ENCODE data around the gene PRRG2. TPM values are rescaled to one million over a fixed set of nuclear protein-coding genes. Genes with fewer than 3 reads are reported as not detected.
A peak's percentile ranks its signal among the peaks of the same experiment; 100 is the strongest.
"Not testable (repeated sequence)": the region's sequence is repeated elsewhere in the genome, so short reads cannot be mapped to it uniquely, and the experiment has no call there.

PRRG2 gene
- polyA plus RNA-seq, 1 donor from 2014 or later: 0.26 TPM

DNA sequence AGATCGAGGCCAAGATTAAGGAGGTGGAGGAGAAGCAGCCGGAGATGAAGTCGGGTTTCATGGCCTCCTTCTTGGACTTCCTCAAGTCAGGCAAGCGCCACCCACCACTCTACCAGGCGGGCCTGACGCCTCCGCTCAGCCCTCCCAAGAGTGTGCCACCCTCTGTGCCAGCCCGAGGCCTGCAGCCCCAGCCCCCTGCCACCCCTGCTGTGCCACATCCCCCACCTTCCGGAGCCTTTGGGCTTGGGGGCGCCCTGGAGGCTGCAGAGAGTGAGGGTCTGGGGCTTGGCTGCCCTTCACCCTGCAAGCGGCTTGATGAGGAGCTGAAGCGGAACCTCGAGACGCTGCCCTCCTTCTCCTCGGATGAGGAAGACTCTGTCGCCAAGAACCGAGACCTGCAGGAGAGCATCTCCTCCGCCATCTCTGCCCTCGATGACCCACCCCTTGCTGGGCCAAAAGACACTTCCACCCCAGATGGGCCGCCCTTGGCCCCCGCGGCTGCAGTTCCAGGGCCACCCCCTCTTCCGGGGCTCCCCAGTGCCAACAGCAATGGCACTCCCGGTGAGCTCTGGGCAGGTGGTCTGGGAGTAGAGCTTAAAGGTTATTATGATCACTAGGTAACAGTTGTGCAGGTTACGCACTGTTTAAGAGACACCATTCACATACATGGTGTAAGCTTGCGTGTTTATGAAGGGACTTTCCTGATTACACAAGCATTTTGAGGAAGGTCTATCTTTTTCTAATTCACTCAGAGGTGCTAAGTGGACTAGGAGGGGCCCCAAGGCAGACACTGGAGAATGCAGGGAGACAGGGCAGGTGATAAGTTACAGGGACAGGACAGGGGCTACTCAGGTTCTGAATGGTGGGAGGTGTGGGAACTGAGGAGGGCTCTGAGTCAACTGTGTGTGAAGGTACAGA, 18.5 kb downstream of the PRRG2 start:
- peaks cover 2% of the 10 kb centered on the region for H3K36me3 Mint-ChIP-seq
- peak overlapping the region in 1 of 4 donors; percentile 21 for H3K4me3 Mint-ChIP-seq
- H3K27ac Mint-ChIP-seq: no peak overlapping the region
- H3K27me3 Mint-ChIP-seq: no peaks in the 10 kb centered on the region
- H3K4me1 Mint-ChIP-seq: peaks cover 0 to 3% (median 0%) of the 10 kb centered on the region in 3 donors
- H3K9me3 Mint-ChIP-seq: no peaks in the 10 kb centered on the region

DNA sequence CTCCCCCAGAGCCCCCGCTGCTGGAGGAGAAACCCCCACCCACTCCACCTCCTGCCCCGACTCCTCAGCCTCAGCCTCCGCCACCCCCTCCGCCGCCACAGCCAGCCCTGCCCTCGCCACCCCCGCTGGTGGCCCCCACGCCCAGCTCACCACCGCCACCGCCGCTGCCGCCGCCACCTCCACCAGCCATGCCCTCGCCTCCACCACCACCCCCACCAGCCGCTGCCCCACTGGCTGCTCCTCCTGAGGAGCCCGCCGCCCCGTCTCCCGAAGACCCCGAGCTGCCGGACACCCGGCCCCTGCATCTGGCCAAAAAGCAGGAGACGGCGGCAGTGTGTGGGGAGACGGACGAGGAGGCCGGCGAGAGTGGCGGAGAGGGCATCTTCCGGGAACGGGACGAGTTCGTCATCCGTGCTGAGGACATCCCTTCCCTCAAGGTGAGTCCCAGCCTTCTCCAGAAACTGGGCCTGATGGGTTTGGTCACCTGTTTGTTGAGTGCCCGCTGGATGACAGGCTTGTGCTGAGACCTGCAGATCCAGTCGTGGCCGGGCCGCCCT, 20.4 kb downstream of the PRRG2 start:
- no peak overlapping the region for H3K4me3 Mint-ChIP-seq
- peaks cover 0 to 3% (median 0%) of the 10 kb centered on the region in 3 donors for H3K4me1 Mint-ChIP-seq
- no peaks in the 10 kb centered on the region for H3K9me3 Mint-ChIP-seq
- H3K27me3 Mint-ChIP-seq: no peaks in the 10 kb centered on the region
- peak overlapping the region in 1 of 3 donors; percentile 75 for H3K27ac Mint-ChIP-seq
- H3K36me3 Mint-ChIP-seq: peaks cover 2% of the 10 kb centered on the region

DNA sequence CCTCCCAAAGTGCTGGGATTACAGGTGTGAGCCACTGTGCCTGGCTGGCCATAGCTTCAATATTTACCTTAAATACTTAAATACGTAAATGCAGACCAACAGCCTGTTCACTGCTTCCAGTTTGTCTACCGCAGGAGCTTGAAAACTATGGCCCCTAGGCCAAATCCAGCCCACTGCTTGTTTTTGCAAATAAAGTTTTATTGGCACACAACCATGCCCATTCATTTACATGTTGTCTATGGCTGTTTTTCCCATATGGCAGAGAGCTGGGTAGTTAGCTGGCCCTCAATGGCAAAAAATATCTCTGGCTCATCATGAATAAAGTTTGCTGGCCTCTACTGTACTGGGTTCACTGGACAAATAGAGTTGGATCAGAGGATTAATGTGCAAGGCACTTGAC, 21.7 kb downstream of the PRRG2 start:
- no peak overlapping the region for H3K4me3 Mint-ChIP-seq
- H3K9me3 Mint-ChIP-seq: no peaks in the 10 kb centered on the region
- H3K4me1 Mint-ChIP-seq: peaks cover 0 to 3% (median 0%) of the 10 kb centered on the region in 3 donors
- no peaks in the 10 kb centered on the region for H3K27me3 Mint-ChIP-seq
- H3K36me3 Mint-ChIP-seq: peaks cover 2% of the 10 kb centered on the region
- H3K27ac Mint-ChIP-seq: no peak overlapping the region

DNA sequence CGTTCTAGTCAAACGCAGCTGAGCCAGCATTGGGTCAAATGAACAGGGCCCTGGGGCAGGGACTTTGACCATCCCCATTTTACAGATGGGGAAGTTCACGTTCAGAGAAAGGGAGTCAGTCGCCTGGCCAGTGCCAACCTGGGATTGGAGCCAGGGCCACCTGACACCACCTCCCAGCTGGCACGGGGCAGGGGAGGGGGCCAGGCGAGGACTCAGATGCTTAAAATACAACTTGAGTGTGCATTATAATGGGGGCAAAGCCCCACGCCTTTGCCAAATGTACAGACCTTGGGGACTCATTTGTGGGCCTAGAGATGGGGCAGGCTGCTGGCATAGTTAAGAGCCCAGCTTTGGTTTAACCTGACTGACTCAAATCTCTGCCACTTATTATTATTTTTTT, 24.5 kb downstream of the PRRG2 start:
- H3K9me3 Mint-ChIP-seq: no peaks in the 10 kb centered on the region
- no peaks in the 10 kb centered on the region for H3K27me3 Mint-ChIP-seq
- H3K27ac Mint-ChIP-seq: no peak overlapping the region
- H3K36me3 Mint-ChIP-seq: peaks cover 2% of the 10 kb centered on the region
- H3K4me1 Mint-ChIP-seq: peaks cover 0 to 3% (median 0%) of the 10 kb centered on the region in 3 donors
- no peak overlapping the region for H3K4me3 Mint-ChIP-seq

DNA sequence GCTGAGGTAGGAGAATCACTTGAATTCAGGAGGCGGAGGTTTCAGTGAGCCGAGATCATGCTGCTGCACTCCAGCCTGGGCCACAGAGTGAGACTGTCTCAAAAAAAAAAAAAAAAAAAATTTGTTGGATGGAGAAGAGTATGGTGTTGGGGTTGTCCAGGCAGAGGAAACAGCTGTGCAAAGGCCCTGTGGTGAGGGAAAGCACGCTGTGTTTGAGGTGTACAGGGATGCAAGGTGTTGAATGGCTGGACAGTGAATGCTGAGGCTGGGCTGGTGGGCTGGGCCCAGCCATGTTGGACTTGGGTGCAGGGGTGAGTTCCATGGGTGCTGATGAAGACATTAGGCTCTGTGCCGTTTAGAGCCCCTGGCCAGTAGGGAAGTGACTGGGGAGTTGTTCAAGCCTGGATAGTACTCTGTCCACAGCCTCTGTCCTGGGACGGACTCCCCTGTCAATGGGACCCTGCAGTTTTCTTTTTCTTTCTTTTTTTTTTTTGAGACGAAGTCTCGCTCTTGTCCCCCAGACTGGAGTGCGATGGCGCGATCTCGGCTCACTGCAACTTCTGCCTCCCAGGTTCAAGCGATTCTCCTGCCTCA, 28.5 kb downstream of the PRRG2 start:
- no peaks in the 10 kb centered on the region for H3K9me3 Mint-ChIP-seq
- peaks cover 0 to 16% (median 11%) of the 10 kb centered on the region in 3 donors for H3K4me1 Mint-ChIP-seq
- no peak overlapping the region for H3K27ac Mint-ChIP-seq
- no peaks in the 10 kb centered on the region for H3K36me3 Mint-ChIP-seq
- no peaks in the 10 kb centered on the region for H3K27me3 Mint-ChIP-seq
- H3K4me3 Mint-ChIP-seq: no peak overlapping the region

DNA sequence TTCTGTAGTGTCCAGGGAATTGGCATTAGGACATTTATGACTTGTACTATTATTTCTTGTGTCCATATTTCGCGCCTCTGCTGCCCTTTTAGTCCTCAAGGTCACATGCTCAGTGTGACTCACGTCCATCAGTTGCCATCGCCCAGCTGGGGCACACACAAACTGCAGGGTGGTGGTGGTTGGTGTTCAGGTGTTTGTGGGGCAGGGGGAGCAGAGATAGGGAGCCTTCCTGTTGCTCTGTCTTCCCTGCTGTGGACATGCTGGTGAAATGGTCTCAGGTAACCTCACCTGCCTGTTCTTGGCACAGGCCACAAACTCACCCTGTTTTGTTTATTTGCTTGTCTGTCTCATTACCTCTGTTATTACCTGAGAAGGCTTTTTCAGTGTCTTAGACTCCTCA, 32.3 kb downstream of the PRRG2 start:
- Mint-ChIP-seq H3K36me3 (peaks cover 3% of the 10 kb centered on the region), H3K27ac (no peak overlapping the region), H3K9me3 (no peaks in the 10 kb centered on the region), H3K27me3 (no peaks in the 10 kb centered on the region), H3K4me3 (peak overlapping the region in 1 of 4 donors; percentile 85), H3K4me1 (peaks cover 0 to 16% (median 11%) of the 10 kb centered on the region in 3 donors)

DNA sequence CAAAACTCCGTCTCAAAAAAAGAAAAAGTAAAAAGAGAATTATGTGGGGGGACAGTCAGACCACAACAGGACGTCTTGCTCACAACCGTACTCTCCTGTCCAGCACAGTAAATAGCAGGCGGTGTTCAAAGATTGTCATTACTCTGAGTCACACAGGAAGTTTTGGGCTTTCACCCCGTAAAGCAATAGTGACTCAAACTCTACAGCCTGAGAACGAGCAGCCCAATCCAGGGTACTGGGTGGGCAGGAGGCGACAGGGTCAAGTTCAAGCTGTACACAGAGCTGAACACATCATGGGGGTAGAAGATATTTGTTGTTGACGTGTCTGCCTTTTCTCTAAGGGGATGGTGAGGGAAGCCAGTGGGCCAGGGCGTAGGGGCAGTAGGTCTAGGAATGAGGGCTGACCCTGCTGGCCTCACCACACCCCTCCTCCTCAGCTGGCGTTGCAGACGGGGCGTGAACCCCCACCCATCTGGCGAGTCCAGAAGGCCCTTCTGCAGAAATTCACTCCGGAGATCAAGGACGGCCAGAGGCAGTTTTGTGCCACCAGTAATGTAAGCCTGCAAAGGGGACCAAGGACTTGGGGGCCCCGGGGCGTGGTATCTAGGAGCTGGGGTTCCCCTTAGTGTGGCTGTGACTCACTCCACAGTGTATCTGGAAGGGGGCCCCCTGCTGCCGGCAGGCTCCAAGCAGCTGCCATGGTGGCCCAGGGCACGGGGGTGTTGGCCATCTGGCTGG, 33.1 kb downstream of the PRRG2 start:
- Mint-ChIP-seq H3K4me3 (no peak overlapping the region), H3K27me3 (no peaks in the 10 kb centered on the region), H3K9me3 (no peaks in the 10 kb centered on the region), H3K4me1 (peaks cover 0 to 16% (median 11%) of the 10 kb centered on the region in 3 donors), H3K36me3 (peaks cover 3% of the 10 kb centered on the region), H3K27ac (peak overlapping the region in 2 of 3 donors; percentile 21 to 71)

DNA sequence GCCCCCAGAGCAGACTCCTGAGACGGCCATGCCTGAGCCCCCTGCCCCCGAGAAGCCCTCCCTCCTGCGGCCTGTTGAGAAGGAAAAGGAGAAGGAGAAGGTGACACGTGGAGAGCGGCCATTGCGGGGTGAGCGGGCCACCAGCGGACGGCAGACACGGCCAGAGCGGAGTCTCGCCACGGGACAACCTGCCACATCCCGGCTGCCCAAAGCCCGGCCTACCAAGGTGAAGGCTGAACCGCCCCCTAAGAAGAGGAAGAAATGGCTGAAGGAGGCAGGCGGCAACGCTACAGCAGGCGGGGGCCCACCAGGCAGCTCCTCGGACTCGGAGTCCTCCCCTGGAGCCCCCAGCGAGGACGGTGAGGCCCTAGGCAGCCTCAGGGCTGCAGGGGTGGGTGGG, 34.7 kb downstream of the PRRG2 start:
- Mint-ChIP-seq H3K9me3 (no peaks in the 10 kb centered on the region), H3K27me3 (no peaks in the 10 kb centered on the region), H3K4me1 (peaks cover 0 to 16% (median 11%) of the 10 kb centered on the region in 3 donors), H3K36me3 (peaks cover 3% of the 10 kb centered on the region), H3K27ac (peak overlapping the region in 1 of 3 donors; percentile 74), H3K4me3 (no peak overlapping the region)

DNA sequence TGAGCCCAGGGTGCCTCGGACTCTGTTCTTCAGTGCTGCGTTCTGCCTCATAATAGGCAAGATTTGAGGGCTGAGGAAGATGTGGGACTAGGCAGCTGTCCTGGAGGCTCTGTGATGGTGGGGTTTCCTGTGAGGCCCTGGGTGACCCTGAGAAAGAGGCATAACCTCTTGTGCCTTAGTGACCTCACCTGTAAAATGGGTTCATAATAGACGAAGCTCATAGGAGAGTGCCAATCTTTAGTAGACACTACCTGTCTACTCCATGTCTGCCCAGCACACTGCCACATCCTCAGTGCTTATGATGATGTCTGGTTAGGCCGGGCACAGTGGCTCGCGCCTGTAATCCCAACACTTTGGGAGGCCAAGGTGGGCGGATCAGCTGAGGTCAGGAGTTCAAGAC, 35.4 kb downstream of the PRRG2 start:
- H3K4me3 Mint-ChIP-seq: no peak overlapping the region
- peaks cover 0 to 16% (median 11%) of the 10 kb centered on the region in 3 donors for H3K4me1 Mint-ChIP-seq
- peaks cover 3% of the 10 kb centered on the region for H3K36me3 Mint-ChIP-seq
- no peak overlapping the region for H3K27ac Mint-ChIP-seq
- H3K9me3 Mint-ChIP-seq: no peaks in the 10 kb centered on the region
- no peaks in the 10 kb centered on the region for H3K27me3 Mint-ChIP-seq

DNA sequence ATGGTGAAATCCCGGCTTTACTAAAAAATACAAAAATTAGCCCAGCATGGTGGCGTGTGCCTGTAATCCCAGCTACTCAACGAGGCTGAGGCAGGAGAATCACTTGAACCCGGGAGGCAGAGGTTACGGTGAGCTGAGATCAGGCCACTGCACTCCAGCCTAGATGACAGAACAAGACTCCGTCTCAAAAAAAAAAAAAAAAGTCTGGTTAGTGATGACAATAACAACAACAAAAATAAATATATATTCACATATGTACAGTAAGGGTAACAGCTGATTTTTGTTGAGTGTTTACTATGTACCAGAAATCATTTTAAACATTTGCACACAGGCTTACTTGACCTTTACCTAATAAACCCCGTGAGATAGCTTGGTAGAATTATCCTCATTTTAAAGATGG, 35.8 kb downstream of the PRRG2 start:
- Mint-ChIP-seq H3K27me3 (no peaks in the 10 kb centered on the region), H3K9me3 (no peaks in the 10 kb centered on the region), H3K36me3 (peaks cover 3% of the 10 kb centered on the region), H3K27ac (no peak overlapping the region), H3K4me3 (no peak overlapping the region), H3K4me1 (peaks cover 0 to 16% (median 11%) of the 10 kb centered on the region in 3 donors)

DNA sequence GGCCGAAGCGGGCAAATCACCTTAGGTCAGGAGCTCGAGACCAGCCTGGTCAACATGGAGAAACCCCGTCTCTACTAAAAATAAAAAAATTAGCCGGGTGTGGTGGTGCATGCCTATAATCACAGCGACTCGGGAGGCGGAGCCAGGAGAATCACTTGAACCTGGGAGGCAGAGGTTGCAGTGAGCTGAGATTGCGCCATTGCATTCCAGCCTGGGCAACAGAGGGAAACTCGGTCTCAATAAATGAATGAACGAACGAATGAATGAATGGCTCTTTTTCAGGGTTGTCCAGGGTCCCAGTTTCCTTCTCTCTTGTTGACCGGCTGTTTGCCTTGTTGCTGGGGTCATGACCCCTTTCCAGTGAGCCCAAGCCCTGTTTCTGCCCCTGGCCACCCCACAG, 36.7 kb downstream of the PRRG2 start:
- Mint-ChIP-seq H3K4me1 (peaks cover 0 to 11% (median 8%) of the 10 kb centered on the region in 3 donors), H3K27ac (peak overlapping the region in 1 of 3 donors; percentile 53)
- not testable (repeated sequence) for H3K27me3 Mint-ChIP-seq, H3K9me3 Mint-ChIP-seq, H3K4me3 Mint-ChIP-seq, H3K36me3 Mint-ChIP-seq

DNA sequence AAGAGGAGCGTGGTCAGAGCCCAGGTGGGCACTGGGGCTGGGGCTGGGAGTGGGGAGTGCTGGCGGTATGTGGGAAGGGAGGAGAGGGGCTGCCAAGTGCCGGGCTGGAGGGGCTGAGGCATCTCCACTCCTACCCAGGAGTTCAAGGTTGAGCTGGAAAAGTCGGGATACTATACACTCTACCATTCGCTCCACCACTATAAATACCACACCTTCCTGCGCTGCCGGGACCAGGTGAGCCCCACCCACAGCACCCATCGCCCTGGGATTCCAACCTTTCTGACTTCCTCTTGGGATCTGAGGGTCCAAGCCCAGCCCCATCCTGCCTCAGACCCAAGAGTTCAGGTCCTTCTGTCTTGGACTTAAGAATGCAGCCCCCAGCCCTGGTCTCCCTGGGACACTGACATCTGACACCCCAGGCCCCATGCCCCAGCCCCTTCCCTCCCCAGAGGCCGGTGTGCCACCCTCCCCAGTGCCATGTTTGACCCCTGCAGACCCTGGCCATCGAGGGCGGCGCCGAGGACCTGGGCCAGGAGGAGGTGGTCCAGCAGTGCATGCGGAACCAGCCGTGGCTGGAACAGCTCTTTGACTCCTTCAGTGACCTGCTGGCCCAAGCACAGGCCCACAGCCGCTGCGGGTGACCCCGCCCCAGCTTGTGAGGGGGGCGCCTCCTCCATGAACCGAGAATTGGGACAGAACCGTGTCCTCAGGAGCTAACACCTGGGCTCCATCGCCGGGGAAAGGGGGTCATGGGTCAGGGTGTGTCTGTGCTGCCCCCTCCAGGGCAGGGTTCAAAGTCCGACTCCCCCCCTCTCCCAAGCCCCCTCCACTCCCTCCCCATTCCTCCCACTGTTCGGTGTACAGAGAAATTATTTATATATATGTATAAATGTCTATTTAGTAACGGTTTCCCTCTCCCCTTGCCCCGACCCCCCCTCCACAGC, 44.1 kb downstream of the PRRG2 start:
- peak overlapping the region in 1 of 3 donors; percentile 39 for H3K27ac Mint-ChIP-seq
- H3K4me3 Mint-ChIP-seq: no peak overlapping the region
- no peaks in the 10 kb centered on the region for H3K9me3 Mint-ChIP-seq
- H3K27me3 Mint-ChIP-seq: no peaks in the 10 kb centered on the region
- peaks cover 3% of the 10 kb centered on the region for H3K36me3 Mint-ChIP-seq
- peaks cover 0 to 2% (median 0%) of the 10 kb centered on the region in 3 donors for H3K4me1 Mint-ChIP-seq

DNA sequence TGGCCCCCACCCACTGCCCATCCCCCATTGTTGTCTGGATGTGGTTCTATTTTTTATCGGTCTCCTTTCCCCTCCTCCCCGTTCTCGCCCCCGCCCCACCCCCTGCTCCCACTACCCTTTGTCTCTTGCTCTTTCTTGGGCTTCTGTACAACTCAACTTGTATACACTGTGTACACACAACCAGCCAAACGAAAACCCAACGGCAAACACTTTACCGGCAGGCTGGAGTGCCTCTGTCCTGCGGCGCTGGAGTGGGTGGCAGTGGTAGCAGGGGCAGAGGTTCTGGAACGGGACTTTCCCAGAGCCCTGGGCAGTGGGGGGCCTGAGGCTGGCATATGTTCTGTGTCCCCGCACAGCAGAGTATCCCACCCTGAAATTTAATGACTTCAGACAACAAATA, 45.1 kb downstream of the PRRG2 start:
- Mint-ChIP-seq H3K9me3 (no peaks in the 10 kb centered on the region), H3K4me3 (no peak overlapping the region), H3K27me3 (no peaks in the 10 kb centered on the region), H3K36me3 (peaks cover 3% of the 10 kb centered on the region), H3K27ac (no peak overlapping the region), H3K4me1 (peaks cover 0 to 2% (median 0%) of the 10 kb centered on the region in 3 donors)

DNA sequence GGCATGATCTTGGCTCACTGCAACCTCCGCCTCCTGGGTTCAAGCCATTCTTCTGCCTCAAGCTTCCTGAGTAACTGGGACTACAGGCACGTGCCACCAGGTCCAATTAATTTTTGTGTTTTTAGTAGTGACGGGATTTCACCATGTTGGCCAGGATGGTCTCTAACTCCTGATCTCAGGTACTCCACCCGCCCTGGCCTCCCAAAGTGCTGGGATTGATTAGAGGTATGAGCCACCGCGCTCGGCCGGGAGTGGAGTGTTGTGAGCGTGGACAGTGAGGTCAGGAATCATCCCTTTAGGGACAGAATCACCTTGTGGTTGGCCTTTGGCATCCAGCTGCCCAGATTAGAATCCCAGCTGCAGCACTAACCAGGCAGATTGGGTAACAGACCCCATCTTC, 48.5 kb downstream of the PRRG2 start:
- Mint-ChIP-seq H3K4me1 (peaks cover 0 to 4% (median 0%) of the 10 kb centered on the region in 3 donors), H3K27me3 (no peaks in the 10 kb centered on the region), H3K36me3 (no peaks in the 10 kb centered on the region), H3K4me3 (no peak overlapping the region), H3K9me3 (no peaks in the 10 kb centered on the region), H3K27ac (no peak overlapping the region)
